HEK293 (cell line): ENCODE results near the gene ATP6V1G1.

Source experiments
- CTCF ChIA-PET: fragments of 350-600 bp; formaldehyde crosslinking; extraction: SDS; loops from one replicate; lab custom pipeline; 2021; ENCODE audit warnings: antibody characterized with exemption; lab: Yijun Ruan, JAX
- POLR2A ChIA-PET: fragments of 300-600 bp; formaldehyde crosslinking; extraction: SDS; loops from one replicate; lab custom pipeline; 2020; ENCODE audit warnings: antibody characterized with exemption, inconsistent platforms; lab: Yijun Ruan, JAX
- H3K27ac ChIP-seq: fragments of 200-500 bp; sonication (Bioruptor generic); 2 replicates; pipeline ENCODE4 v1.5.1; 2014; ENCODE audit warnings: low read depth, low read length, control low read depth, inconsistent platforms; ENCODE audit errors: extremely low read depth
- H3K36me3 ChIP-seq, 2 experiments: fragments of 200-500 bp in 1 of 2; sonication (Bioruptor generic) in 1 of 2; 1 replicate in 1 of 2; 2 replicates in 1 of 2; pipeline ENCODE4 v1.5.1; 2014 to 2017; ENCODE audit warnings: inconsistent platforms in 2 of 2, low read length in 2 of 2; ENCODE audit not compliant: control insufficient read depth in 2 of 2, insufficient read depth in 1 of 2
- H3K4me1 ChIP-seq: fragments of 200-500 bp; sonication (Bioruptor generic); 2 replicates; pipeline ENCODE4 v1.5.1; 2014; ENCODE audit warnings: mild to moderate bottlenecking, low read length, inconsistent platforms; ENCODE audit not compliant: control insufficient read depth, insufficient read depth
- H3K4me3 ChIP-seq: 2 replicates; pipeline ENCODE4 v1.5.1; 2011; ENCODE audit warnings: low read depth, mild to moderate bottlenecking, control low read depth, low read length, moderate library complexity
- H3K9me3 ChIP-seq: fragments of 200-500 bp; sonication (Bioruptor generic); 2 replicates; pipeline ENCODE4 v1.5.1; 2014; ENCODE audit warnings: low read depth, low read length, inconsistent platforms; ENCODE audit not compliant: control insufficient read depth, insufficient read depth
- CTCF ChIP-seq: fragments of 450-650 bp; formaldehyde crosslinking; IDR thresholded peaks from 2 replicates; pipeline ENCODE4 v1.5.1; 2016; ENCODE audit warnings: missing biosample characterization, missing genetic modification characterization
- GLIS1 ChIP-seq: fragments of 450-650 bp; formaldehyde crosslinking; IDR thresholded peaks from 2 replicates; pipeline ENCODE4 v1.5.1; 2016; ENCODE audit warnings: missing biosample characterization, missing genetic modification characterization
- GLIS2 ChIP-seq: fragments of 450-650 bp; formaldehyde crosslinking; IDR thresholded peaks from 2 replicates; pipeline ENCODE4 v1.5.1; 2016; ENCODE audit warnings: missing biosample characterization, missing genetic modification characterization
- IKZF3 ChIP-seq: fragments of 450-650 bp; IDR thresholded peaks from 2 replicates; pipeline ENCODE4 v1.5.0; 2018; ENCODE audit warnings: missing biosample characterization, mild to moderate bottlenecking, missing genetic modification characterization, moderate library complexity
- PATZ1 ChIP-seq: fragments of 450-650 bp; formaldehyde crosslinking; IDR thresholded peaks from 2 replicates; pipeline ENCODE4 v1.5.1; 2016; ENCODE audit warnings: missing biosample characterization, missing genetic modification characterization
- PRDM10 ChIP-seq: fragments of 450-650 bp; formaldehyde crosslinking; IDR thresholded peaks from 2 replicates; pipeline ENCODE4 v1.5.1; 2016; ENCODE audit warnings: missing biosample characterization, missing genetic modification characterization
- REST ChIP-seq: fragments of 450-650 bp; formaldehyde crosslinking; IDR thresholded peaks from 2 replicates; pipeline ENCODE4 v1.5.1; 2016; ENCODE audit warnings: missing biosample characterization, missing genetic modification characterization
- SCRT1 ChIP-seq: fragments of 450-650 bp; formaldehyde crosslinking; IDR thresholded peaks from 2 replicates; pipeline ENCODE4 v1.5.1; 2016; ENCODE audit warnings: missing biosample characterization, missing genetic modification characterization, borderline replicate concordance
- SCRT2 ChIP-seq: fragments of 450-650 bp; formaldehyde crosslinking; IDR thresholded peaks from 2 replicates; pipeline ENCODE4 v1.5.1; 2016; ENCODE audit warnings: missing biosample characterization, missing genetic modification characterization
- YY1 ChIP-seq: fragments of 450-650 bp; formaldehyde crosslinking; IDR thresholded peaks from 2 replicates; pipeline ENCODE4 v1.5.1; 2018; ENCODE audit warnings: missing biosample characterization, missing genetic modification characterization
- ZEB2 ChIP-seq: fragments of 450-650 bp; formaldehyde crosslinking; IDR thresholded peaks from 2 replicates; pipeline ENCODE4 v1.5.1; 2016; ENCODE audit warnings: missing biosample characterization, missing genetic modification characterization
- ZFHX2 ChIP-seq: fragments of 450-650 bp; formaldehyde crosslinking; conservative IDR thresholded peaks from 2 replicates; pipeline ENCODE4 v1.5.1; 2016; ENCODE audit warnings: missing biosample characterization, missing genetic modification characterization
- ZIC2 ChIP-seq: fragments of 450-650 bp; formaldehyde crosslinking; IDR thresholded peaks from 2 replicates; pipeline ENCODE4 v1.5.1; 2016; ENCODE audit warnings: missing biosample characterization, missing genetic modification characterization
- ZNF324 ChIP-seq: fragments of 450-650 bp; formaldehyde crosslinking; IDR thresholded peaks from 2 replicates; pipeline ENCODE4 v1.5.1; 2016; ENCODE audit warnings: missing biosample characterization, missing genetic modification characterization
- ZNF335 ChIP-seq: fragments of 450-650 bp; formaldehyde crosslinking; conservative IDR thresholded peaks from 2 replicates; pipeline ENCODE4 v1.5.1; 2016; ENCODE audit warnings: missing biosample characterization, missing genetic modification characterization
- ZNF362 ChIP-seq: fragments of 450-650 bp; formaldehyde crosslinking; IDR thresholded peaks from 2 replicates; pipeline ENCODE4 v1.5.1; 2016; ENCODE audit warnings: missing biosample characterization, missing genetic modification characterization
- ZNF423 ChIP-seq: fragments of 450-650 bp; formaldehyde crosslinking; IDR thresholded peaks from 2 replicates; pipeline ENCODE4 v1.5.1; 2016; ENCODE audit warnings: missing biosample characterization, missing genetic modification characterization
- ZNF596 ChIP-seq: fragments of 450-650 bp; IDR thresholded peaks from 2 replicates; pipeline ENCODE4 v1.5.0; 2018; ENCODE audit warnings: missing biosample characterization, mild to moderate bottlenecking, missing genetic modification characterization, moderate library complexity
- ZNF600 ChIP-seq: fragments of 450-650 bp; formaldehyde crosslinking; IDR thresholded peaks from 2 replicates; pipeline ENCODE4 v1.5.1; 2016; ENCODE audit warnings: missing biosample characterization, missing genetic modification characterization
- ZNF610 ChIP-seq: fragments of 450-650 bp; formaldehyde crosslinking; IDR thresholded peaks from 2 replicates; pipeline ENCODE4 v1.5.1; 2016; ENCODE audit warnings: missing biosample characterization, missing genetic modification characterization, borderline replicate concordance
- ZNF624 ChIP-seq: fragments of 450-650 bp; formaldehyde crosslinking; IDR thresholded peaks from 2 replicates; pipeline ENCODE4 v1.5.1; 2017; ENCODE audit warnings: missing biosample characterization, missing genetic modification characterization

ATP6V1G1 gene

GRCh38 chr9:114608525-114608796 lies 20.9 kb downstream of the ATP6V1G1 start:
- Histone ChIP-seq H3K4me1 (no peaks in the 10 kb centered on the region), H3K4me3 (no peak overlapping the region), H3K36me3 (no peaks in the 10 kb centered on the region; a peak in 1 of 3 replicates), H3K27ac (no peak overlapping the region), H3K9me3 (no peaks in the 10 kb centered on the region)
- 0 out of 2 replicates have a peak, but pooled peaks have one; percentile 55 for TF ChIP-seq SCRT1 (tag by site-specific recombination)
- TF ChIP-seq ZFHX2 (tag by site-specific recombination): no peak
- TF ChIP-seq SCRT2 (tag by site-specific recombination): peak; percentile 67
- TF ChIP-seq YY1 (tag by site-specific recombination): no peak
- POLR2A ChIA-PET: no interaction called here
- CTCF ChIA-PET: interaction anchor here (0.6 to 0.8 kb wide), 3 partner anchors 90 to 204 kb away, joined by 3 read pairs; no protein-coding TSS in a partner anchor

GRCh38 chr9:114611516-114612271 lies 24.1 kb downstream of the ATP6V1G1 start:
- H3K4me1 ChIP-seq: no peaks in the 10 kb centered on the region
- peak overlapping the region; percentile 52 for H3K4me3 ChIP-seq
- CTCF ChIA-PET: interaction anchor here (0.6 to 1.3 kb wide), 6 partner anchors 42 to 206 kb away, joined by 3 to 7 read pairs (median 4); no protein-coding TSS in a partner anchor
- H3K27ac ChIP-seq: peak overlapping the region; percentile 91
- no peaks in the 10 kb centered on the region for H3K9me3 ChIP-seq
- POLR2A ChIA-PET: interaction anchor here (0.6 to 2.4 kb wide), 3 partner anchors 18 to 30 kb away, joined by 3 to 20 read pairs (median 3); partner anchors contain the start of gene ATP6V1G1
- H3K36me3 ChIP-seq: no peaks in the 10 kb centered on the region
- peak; percentile 34; the same call in 1 of the 2 replicates for TF ChIP-seq IKZF3 (tag by site-specific recombination)
- peak; percentile 16; the same call in 1 of the 2 replicates for TF ChIP-seq PATZ1
- 0 out of 2 replicates have a peak, but pooled peaks have one; percentile 28 for TF ChIP-seq ZNF324 (tag by site-specific recombination)
- peak; percentile 81 for TF ChIP-seq PRDM10 (tag by site-specific recombination)
- TF ChIP-seq ZIC2 (tag by site-specific recombination): peak; percentile 21
- peak; percentile 50 for TF ChIP-seq ZNF335 (tag by site-specific recombination)
- 0 out of 2 replicates have a peak, but pooled peaks have one; percentile 35 for TF ChIP-seq ZNF610 (tag by site-specific recombination)
- TF ChIP-seq ZNF362 (tag by site-specific recombination): no peak
- peak; percentile 16; the same call in 1 of the 2 replicates for TF ChIP-seq ZEB2 (tag by site-specific recombination)
- peak; percentile 92 for TF ChIP-seq GLIS1 (tag by site-specific recombination)
- TF ChIP-seq ZNF600 (tag by site-specific recombination): 0 out of 2 replicates have a peak, but pooled peaks have one; percentile 15
- peak; percentile 83 for TF ChIP-seq REST (tag by site-specific recombination)
- no peak for TF ChIP-seq CTCF (tag by site-specific recombination)
- no peak for TF ChIP-seq ZNF624 (tag by site-specific recombination)
- 0 out of 2 replicates have a peak, but pooled peaks have one; percentile 10 for TF ChIP-seq ZNF596
- TF ChIP-seq ZNF423 (tag by site-specific recombination): peak; percentile 65; the same call in 1 of the 2 replicates
- TF ChIP-seq ZFHX2 (tag by site-specific recombination): peak; percentile 31; the same call in 1 of the 2 replicates
- peak; percentile 53 for TF ChIP-seq GLIS2 (tag by site-specific recombination)
